Esophagus muscularis mucosa (tissue), 3 donors: Measurements from ENCODE around the gene HAND2.

Experiments
- POLR2A ChIP-seq: fragments of 450-650 bp; IDR thresholded peaks from one replicate; pipeline ENCODE4 v1.6.1; 2017; ENCODE audit warnings: antibody characterized with exemption, moderate library complexity, mild to moderate bottlenecking, low read depth
- TF ChIP-seq, protein P1 (sequence below), 3 experiments: fragments of 200-600 bp in 2 of 3; fragments of 450-650 bp in 1 of 3; sonication (generic) in 2 of 3; IDR thresholded peaks; one replicate each; pipeline ENCODE4 v1.5.1; 2017 to 2019; ENCODE audit warnings: antibody characterized with exemption in 3 of 3, mild to moderate bottlenecking in 2 of 3, moderate library complexity in 1 of 3

DNA sequence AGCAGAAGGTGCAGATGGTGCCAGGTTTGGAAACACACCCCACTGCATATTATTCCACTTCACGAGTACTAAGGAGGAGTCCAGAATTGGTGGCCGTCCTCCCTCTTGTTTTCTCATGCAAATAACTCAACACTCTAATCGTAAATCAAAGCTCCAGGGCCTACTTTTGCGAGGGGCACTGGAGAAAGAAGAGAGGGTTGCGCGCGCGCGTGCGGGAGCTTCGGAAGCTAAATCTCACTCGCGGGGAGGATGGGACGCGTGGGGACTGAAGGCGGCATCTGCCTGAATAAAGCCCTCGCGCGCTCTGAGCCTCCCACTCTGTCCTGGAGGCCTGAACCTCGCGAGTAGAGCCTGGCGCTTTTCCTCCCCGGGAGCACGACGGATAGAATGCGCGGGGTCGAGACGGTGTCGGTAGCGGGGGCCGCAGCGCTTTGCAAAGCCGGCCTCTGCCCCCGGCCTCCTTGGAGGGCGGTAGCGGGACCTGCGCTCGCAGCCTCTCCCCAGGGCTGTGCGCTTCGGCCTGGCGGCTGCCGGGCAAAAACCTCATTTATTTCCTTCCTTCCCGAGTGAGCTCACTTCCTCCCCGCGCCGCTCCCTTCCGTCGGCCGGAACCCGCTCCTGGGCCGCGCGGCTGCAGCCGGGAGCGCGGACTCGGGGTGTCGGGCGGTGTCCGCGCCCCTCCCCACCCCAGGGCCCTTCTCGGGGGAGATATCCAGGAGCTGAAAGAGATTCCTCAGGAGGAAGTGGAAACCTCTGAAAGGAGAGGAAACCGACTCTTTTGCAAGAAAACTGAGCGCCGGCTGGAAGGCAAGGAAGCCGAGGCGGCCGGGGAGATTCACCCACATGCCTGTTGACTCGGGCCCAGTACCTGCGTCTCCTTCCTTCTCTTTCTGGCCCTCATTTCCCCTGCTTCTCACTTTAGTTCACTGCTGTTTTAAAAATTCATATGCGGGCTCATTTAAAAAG lies 20.7 kb downstream of the HAND2 start:
- TF ChIP-seq, protein P1, sequence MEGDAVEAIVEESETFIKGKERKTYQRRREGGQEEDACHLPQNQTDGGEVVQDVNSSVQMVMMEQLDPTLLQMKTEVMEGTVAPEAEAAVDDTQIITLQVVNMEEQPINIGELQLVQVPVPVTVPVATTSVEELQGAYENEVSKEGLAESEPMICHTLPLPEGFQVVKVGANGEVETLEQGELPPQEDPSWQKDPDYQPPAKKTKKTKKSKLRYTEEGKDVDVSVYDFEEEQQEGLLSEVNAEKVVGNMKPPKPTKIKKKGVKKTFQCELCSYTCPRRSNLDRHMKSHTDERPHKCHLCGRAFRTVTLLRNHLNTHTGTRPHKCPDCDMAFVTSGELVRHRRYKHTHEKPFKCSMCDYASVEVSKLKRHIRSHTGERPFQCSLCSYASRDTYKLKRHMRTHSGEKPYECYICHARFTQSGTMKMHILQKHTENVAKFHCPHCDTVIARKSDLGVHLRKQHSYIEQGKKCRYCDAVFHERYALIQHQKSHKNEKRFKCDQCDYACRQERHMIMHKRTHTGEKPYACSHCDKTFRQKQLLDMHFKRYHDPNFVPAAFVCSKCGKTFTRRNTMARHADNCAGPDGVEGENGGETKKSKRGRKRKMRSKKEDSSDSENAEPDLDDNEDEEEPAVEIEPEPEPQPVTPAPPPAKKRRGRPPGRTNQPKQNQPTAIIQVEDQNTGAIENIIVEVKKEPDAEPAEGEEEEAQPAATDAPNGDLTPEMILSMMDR (IDR thresholded peaks at IDR 0.05), result no peak
- TF ChIP-seq POLR2A, result no peak
